NB4 (cell line): ENCODE data around the gene OTOF.

Experiments
- DNase-seq: peaks from one replicate; pipeline ENCODE4 v3.0.0; 2010; ENCODE audit warnings: low read depth
- H3K4me3 ChIP-seq: one replicate; pipeline ENCODE4 v1.5.1; 2011; ENCODE audit warnings: mild to moderate bottlenecking, low read depth, low read length, moderate library complexity
- MYC ChIP-seq: IDR thresholded peaks from 2 replicates; pipeline ENCODE4 v1.6.1; 2011; ENCODE audit warnings: low read depth, low read length
- POLR2A ChIP-seq: IDR thresholded peaks from 2 replicates; pipeline ENCODE4 v1.6.1; 2011; ENCODE audit warnings: mild to moderate bottlenecking; ENCODE audit not compliant: insufficient read length; ENCODE audit errors: extremely low read depth
- TF ChIP-seq, protein P1 (sequence below): IDR thresholded peaks from 2 replicates; pipeline ENCODE4 v1.6.1; 2011; ENCODE audit warnings: low read depth, low read length
- TF ChIP-seq, protein P2 (sequence below): IDR thresholded peaks from one replicate; pipeline ENCODE4 v1.5.1; 2012; ENCODE audit warnings: low read depth, low read length

Gene OTOF

DNA sequence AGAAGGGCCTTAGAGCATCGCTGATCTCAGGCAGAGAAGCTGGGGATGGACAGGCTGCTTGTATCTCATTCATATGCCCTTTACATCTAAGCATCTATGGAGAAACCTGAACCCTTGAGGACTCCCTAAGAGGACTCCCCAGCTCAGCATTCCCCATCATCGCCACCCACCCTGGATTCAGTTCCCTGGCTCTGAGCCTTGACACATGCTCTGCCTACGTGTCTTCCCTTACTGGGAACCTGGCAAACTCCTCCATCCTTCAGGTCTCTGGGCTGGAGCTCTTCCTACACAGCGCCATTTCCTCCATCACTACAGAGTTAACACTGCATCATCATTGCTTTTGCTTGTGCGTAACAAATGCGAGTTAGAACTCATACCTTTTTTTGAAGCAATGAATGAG lies 31.2 kb upstream of the OTOF start:
- TF ChIP-seq, protein P1, sequence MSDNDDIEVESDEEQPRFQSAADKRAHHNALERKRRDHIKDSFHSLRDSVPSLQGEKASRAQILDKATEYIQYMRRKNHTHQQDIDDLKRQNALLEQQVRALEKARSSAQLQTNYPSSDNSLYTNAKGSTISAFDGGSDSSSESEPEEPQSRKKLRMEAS: no peak
- TF ChIP-seq MYC: no peak
- no peak for DNase-seq
- no peak overlapping the region for H3K4me3 ChIP-seq

DNA sequence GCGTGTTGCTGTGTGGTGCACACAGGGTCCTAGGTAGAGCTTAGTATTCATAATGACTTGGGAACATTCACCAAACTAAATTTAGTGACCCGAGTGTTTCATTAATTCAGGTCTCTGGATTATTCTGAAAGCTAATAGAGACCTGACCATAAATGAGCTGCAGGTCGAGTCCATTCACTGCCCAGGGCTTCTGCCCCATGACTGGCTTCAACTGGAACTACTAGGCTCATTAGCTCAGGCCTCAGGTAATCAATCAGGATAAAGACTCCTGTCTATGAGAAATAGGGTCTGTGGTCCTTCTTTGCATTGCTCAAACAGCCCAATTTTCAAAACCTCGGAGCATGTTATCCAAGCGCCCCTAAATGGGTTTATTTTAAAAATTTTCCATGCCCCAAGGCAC lies 30.0 kb upstream of the OTOF start:
- DNase-seq: no peak
- H3K4me3 ChIP-seq: no peak overlapping the region
- TF ChIP-seq MYC (no peak), POLR2A (no peak)
- TF ChIP-seq, protein P1: no peak
- TF ChIP-seq, protein P2, sequence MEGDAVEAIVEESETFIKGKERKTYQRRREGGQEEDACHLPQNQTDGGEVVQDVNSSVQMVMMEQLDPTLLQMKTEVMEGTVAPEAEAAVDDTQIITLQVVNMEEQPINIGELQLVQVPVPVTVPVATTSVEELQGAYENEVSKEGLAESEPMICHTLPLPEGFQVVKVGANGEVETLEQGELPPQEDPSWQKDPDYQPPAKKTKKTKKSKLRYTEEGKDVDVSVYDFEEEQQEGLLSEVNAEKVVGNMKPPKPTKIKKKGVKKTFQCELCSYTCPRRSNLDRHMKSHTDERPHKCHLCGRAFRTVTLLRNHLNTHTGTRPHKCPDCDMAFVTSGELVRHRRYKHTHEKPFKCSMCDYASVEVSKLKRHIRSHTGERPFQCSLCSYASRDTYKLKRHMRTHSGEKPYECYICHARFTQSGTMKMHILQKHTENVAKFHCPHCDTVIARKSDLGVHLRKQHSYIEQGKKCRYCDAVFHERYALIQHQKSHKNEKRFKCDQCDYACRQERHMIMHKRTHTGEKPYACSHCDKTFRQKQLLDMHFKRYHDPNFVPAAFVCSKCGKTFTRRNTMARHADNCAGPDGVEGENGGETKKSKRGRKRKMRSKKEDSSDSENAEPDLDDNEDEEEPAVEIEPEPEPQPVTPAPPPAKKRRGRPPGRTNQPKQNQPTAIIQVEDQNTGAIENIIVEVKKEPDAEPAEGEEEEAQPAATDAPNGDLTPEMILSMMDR: no peak

DNA sequence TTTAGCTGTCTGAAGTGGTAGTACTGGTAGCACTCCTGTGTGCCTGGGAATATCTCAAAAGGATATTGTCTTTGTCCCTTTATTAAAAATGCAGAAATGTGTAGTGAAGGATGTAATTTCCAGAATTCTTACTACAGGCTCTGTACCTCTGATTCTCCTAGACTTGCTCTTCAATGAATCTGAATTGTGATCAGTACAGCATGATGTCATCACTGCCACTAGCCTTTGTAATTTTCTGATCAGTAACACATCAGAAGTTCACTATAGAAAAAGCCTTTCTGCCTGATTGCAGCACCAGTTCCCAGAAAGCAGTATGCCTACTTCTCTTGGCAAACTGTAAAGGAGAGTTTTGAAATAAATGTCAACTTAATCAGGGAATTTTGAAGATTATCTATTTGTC lies 29.2 kb upstream of the OTOF start:
- TF ChIP-seq POLR2A: no peak
- TF ChIP-seq, protein P2: no peak
- no peak overlapping the region for H3K4me3 ChIP-seq

DNA sequence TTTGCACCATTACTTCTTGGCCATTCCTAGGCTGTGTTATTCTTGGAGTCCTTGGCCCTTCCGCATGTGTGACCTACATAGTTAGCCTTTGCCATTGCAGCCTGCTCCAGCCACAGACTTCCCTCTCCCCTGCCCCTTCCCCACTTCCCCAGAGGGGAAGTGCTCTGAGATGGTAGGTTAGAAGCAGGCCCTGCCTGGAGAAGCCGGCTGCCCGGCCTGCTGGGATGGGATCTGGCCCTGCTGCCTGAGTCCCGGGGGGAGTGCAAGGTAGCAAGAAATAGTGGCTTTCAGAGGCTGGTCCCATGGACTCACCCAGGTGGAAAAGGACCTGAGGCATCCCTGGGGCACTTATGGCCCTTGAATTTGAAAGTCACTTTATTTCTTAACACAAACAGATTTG lies 28.4 kb upstream of the OTOF start:
- H3K4me3 ChIP-seq: no peak overlapping the region
- TF ChIP-seq POLR2A: no peak
- TF ChIP-seq, protein P1: no peak
- TF ChIP-seq MYC: no peak
- TF ChIP-seq, protein P2: no peak
- DNase-seq: no peak

More for the DNA sequence above, 29.2 kb upstream of the OTOF start:
- no peak for DNase-seq

DNA sequence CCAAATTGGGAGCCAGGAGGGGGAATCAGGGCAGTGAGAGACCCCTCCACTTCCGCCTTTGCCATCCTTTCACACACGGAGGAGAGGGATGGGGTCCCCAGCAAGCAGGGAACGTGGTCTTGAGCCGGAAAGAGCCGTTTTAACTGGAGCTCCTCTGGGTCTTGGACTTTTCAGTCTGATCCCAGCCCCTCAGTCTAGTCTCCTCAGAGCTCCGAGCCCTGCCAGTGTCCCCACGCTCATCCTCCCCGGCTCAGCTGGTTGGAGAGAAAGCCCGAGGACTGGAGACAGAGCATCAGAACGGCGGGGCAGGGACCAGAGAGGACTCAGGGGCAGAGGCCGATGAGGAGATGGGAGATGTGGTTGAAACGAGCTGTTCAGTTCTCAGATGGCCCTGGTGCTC lies 26.1 kb upstream of the OTOF start:
- no peak overlapping the region for H3K4me3 ChIP-seq
- TF ChIP-seq, protein P1: no peak
- TF ChIP-seq POLR2A (no peak), MYC (no peak)
- TF ChIP-seq, protein P2: no peak
- DNase-seq: no peak

DNA sequence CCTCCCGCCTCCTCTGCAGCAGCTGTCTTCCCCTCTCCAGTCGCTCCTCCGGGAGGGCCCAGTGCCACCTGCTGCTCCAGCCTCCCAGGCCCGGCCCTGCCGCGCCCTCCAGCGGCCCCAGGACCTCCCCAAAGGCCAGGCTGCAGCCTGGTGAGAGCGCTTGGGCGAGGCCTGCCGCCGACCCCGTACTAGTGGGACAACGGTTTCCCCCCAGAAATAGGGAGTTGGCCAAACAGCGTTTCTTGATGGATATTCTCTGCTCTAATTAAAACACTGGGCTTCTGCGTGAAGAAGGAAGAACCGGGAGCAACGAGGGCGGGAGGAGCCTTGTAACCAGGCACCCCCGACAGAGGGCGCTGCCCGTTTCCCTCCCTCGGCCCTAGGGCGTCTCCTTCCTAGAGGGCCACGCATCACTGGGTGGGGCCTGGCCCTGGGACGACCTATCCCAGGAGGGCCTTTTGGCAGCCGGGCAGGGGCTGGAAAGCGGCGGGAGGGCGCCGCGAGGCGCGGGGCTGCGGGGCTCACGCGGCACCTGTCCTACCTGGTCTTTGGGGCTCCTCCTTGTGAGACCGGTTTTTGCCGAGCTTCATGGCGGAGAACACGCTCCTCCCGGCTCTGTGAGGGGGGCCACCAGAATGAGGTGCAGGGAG lies 25.4 kb upstream of the OTOF start:
- TF ChIP-seq, protein P1: no peak
- TF ChIP-seq, protein P2: peak; percentile 87
- no peak overlapping the region for H3K4me3 ChIP-seq
- DNase-seq: peak; percentile 72
